K562 (cell line): ENCODE results near the gene LRIT3. TPM values are rescaled to one million over a fixed set of nuclear protein-coding genes. Genes with fewer than 3 reads are reported as not detected.

Experiments
- ATAC-seq: fragments of 200-7000 bp; cut with Tn5 transposase; 3 replicates; pipeline ENCODE4 v1.9.1; 2020; ENCODE audit warnings: moderate library complexity
- BruUV-seq: library from RNA; stranded (reverse); fragments of 400-500 nt; replicated peaks from 2 replicates; lab custom pipeline; 2021; lab: Mats Ljungman, UMichigan
- CTCF ChIA-PET: fragments of 300-600 bp; formaldehyde crosslinking; extraction: SDS; loops from one replicate; lab custom pipeline; 2021; ENCODE audit warnings: low intra/inter-chr PET ratio; lab: Yijun Ruan, JAX
- POLR2A ChIA-PET: fragments of 300-600, 350-650 bp; sonication (Branson Sonifier 250); formaldehyde crosslinking; extraction: SDS; loops from one replicate; lab custom pipeline; 2021; ENCODE audit warnings: antibody characterized with exemption, inconsistent platforms; lab: Yijun Ruan, JAX
- DNase-seq, 4 experiments: peaks; one replicate each; pipeline versions ENCODE4 v3.0.0 to v3.0.0-alpha.2; 2011 to 2018; ENCODE audit warnings: low spot score in 3 of 4, mixed read lengths in 3 of 4; ENCODE audit errors: extremely low read depth in 1 of 4
- FAIRE-seq: peaks from 2 replicates; lab custom pipeline; 2011; peaks lifted over from hg19 to GRCh38; lab: Jason Lieb, UNC
- H2AFZ ChIP-seq: 2 replicates; pipeline ENCODE4 v1.6.0; 2011; ENCODE audit warnings: low read depth, low read length, control low read depth, inconsistent platforms
- H3K27ac ChIP-seq: fragments of 200-600 bp; 3 replicates; pipeline ENCODE4 v1.8.0; 2011; ENCODE audit warnings: low read depth, mild to moderate bottlenecking, control low read depth, inconsistent platforms, low read length, moderate library complexity, mixed read lengths; ENCODE audit errors: extremely low read depth
- H3K27me3 ChIP-seq, 2 experiments: fragments of 300-600 bp in 1 of 2; 2 replicates in 1 of 2; 3 replicates in 1 of 2; pipeline versions ENCODE4 v1.6.0 to v1.8.0; 2011; ENCODE audit warnings: inconsistent platforms in 2 of 2, low read length in 2 of 2, mild to moderate bottlenecking in 1 of 2, mixed read lengths in 1 of 2, moderate library complexity in 1 of 2; ENCODE audit not compliant: control insufficient read depth in 2 of 2, insufficient read depth in 2 of 2
- H3K36me3 ChIP-seq: fragments of 300-600 bp; 3 replicates; pipeline ENCODE4 v1.8.0; 2011; ENCODE audit warnings: mild to moderate bottlenecking, low read length, inconsistent platforms; ENCODE audit not compliant: control insufficient read depth, insufficient read depth
- H3K4me1 ChIP-seq, 2 experiments: fragments of 200-600 bp in 1 of 2; replicated peaks in 1 of 2; 2 replicates in 1 of 2; 3 replicates in 1 of 2; pipeline versions ENCODE4 v1.5.1 to v1.8.0; 2011; ENCODE audit warnings: inconsistent platforms in 2 of 2, low read length in 2 of 2, mild to moderate bottlenecking in 1 of 2, mixed read lengths in 1 of 2, moderate library complexity in 1 of 2; ENCODE audit not compliant: control insufficient read depth in 2 of 2, insufficient read depth in 2 of 2
- H3K4me2 ChIP-seq: 2 replicates; pipeline ENCODE4 v1.6.1; 2011; ENCODE audit warnings: low read length, control low read depth, inconsistent platforms, mixed read lengths; ENCODE audit not compliant: insufficient read depth
- H3K4me3 ChIP-seq: fragments of 200-600 bp; sonication (generic), shearing (Covaris generic); 2 replicates; pipeline ENCODE4 v1.5.1; 2016; ENCODE audit warnings: control low read depth, inconsistent platforms
- H3K79me2 ChIP-seq: fragments of 200-600 bp; 3 replicates; pipeline ENCODE4 v1.8.0; 2011; ENCODE audit warnings: low read length, inconsistent platforms; ENCODE audit not compliant: control insufficient read depth, insufficient read depth
- H3K9ac ChIP-seq, 2 experiments: 2 replicates each; pipeline versions ENCODE4 v1.6.0 to v1.6.1; 2011; ENCODE audit warnings: low read depth in 2 of 2, low read length in 2 of 2, control low read depth in 1 of 2, inconsistent platforms in 1 of 2, mild to moderate bottlenecking in 1 of 2, mixed read lengths in 1 of 2; ENCODE audit not compliant: insufficient read depth in 1 of 2
- H3K9me1 ChIP-seq: one replicate; pipeline ENCODE4 v1.6.0; 2011; ENCODE audit warnings: inconsistent platforms, mild to moderate bottlenecking, low read length, moderate library complexity; ENCODE audit not compliant: control insufficient read depth, insufficient read depth
- H3K9me3 ChIP-seq: replicated peaks from 2 replicates; pipeline ENCODE4 v1.5.1; 2011; ENCODE audit warnings: low read depth, low read length, inconsistent platforms; ENCODE audit not compliant: control insufficient read depth, insufficient read depth
- H4K20me1 ChIP-seq: replicated peaks from 2 replicates; pipeline ENCODE4 v1.6.1; 2011; ENCODE audit warnings: low read length, inconsistent platforms, mixed read lengths; ENCODE audit not compliant: control insufficient read depth, insufficient read depth
- CXXC5 ChIP-seq: fragments of 250-450 bp; sonication (Bioruptor Pico); IDR thresholded peaks from 2 replicates; pipeline ENCODE4 v1.8.0; 2022; ENCODE audit warnings: inconsistent platforms, mild to moderate bottlenecking, moderate library complexity
- ESRRA ChIP-seq: fragments of 450-650 bp; IDR thresholded peaks from 2 replicates; pipeline ENCODE4 v1.6.1; 2014; ENCODE audit warnings: low read depth, mild to moderate bottlenecking, moderate library complexity, borderline replicate concordance
- FOSL1 ChIP-seq: fragments of 200-800 bp; sonication (Bioruptor generic); conservative IDR thresholded peaks from 2 replicates; pipeline ENCODE4 v1.6.1; 2016; ENCODE audit warnings: missing genetic modification characterization, missing compliant biosample characterization
- HEY1 ChIP-seq: fragments of 250-450 bp; sonication (Bioruptor Pico); IDR thresholded peaks from 2 replicates; pipeline ENCODE4 v1.5.0; 2020; ENCODE audit warnings: mild to moderate bottlenecking, moderate library complexity, borderline replicate concordance
- LCOR ChIP-seq: sonication (generic); formaldehyde crosslinking; IDR thresholded peaks from 2 replicates; pipeline ENCODE4 v1.8.0; 2022; ENCODE audit warnings: mild to moderate bottlenecking, missing genetic modification reagents
- MYNN ChIP-seq, 2 experiments: sonication (generic); formaldehyde crosslinking in 1 of 2; IDR thresholded peaks; 2 replicates each; pipeline versions ENCODE4 v1.5.0 to v1.6.1; 2016 to 2020; ENCODE audit warnings: antibody characterized with exemption in 1 of 2, missing genetic modification reagents in 1 of 2
- NR2F6 ChIP-seq: fragments of 450-650 bp; formaldehyde crosslinking; IDR thresholded peaks from 2 replicates; pipeline ENCODE4 v1.4.0; 2020; ENCODE audit warnings: mild to moderate bottlenecking
- POU5F1 ChIP-seq: fragments of 150-350 bp; IDR thresholded peaks from 2 replicates; pipeline ENCODE4 v1.6.1; 2014; ENCODE audit warnings: borderline replicate concordance, low read length, low read depth, mild to moderate bottlenecking; ENCODE audit not compliant: partially characterized antibody
- SRSF7 ChIP-seq: fragments of 200-400 bp; formaldehyde crosslinking; optimal IDR thresholded peaks from 2 replicates; pipeline ENCODE3; 2017; ENCODE audit warnings: mild to moderate bottlenecking, low read depth, low read length
- THRAP3 ChIP-seq: fragments of 450-650 bp; IDR thresholded peaks from 2 replicates; pipeline ENCODE4 v1.6.1; 2016; ENCODE audit warnings: mild to moderate bottlenecking, inconsistent platforms, borderline replicate concordance
- ZNF12 ChIP-seq: sonication (generic); formaldehyde crosslinking; IDR thresholded peaks from 2 replicates; pipeline ENCODE4 v1.4.0; 2020; ENCODE audit warnings: mild to moderate bottlenecking, missing genetic modification reagents
- ZNF239 ChIP-seq: fragments of 250-450 bp; sonication (Bioruptor Pico); IDR thresholded peaks from 2 replicates; pipeline ENCODE4 v1.4.0; 2020; ENCODE audit warnings: mild to moderate bottlenecking
- ZNF583 ChIP-seq: fragments of 250-450 bp; sonication (Bioruptor Pico); IDR thresholded peaks from 2 replicates; pipeline ENCODE4 v1.4.0; 2020
- WGBS: fragments of 100-300 bp; shearing (Covaris generic); methylation state at CpG from one replicate; pipeline ENCODE4 v1.1.6; 2016; ENCODE audit warnings: low coverage, mixed read lengths; ENCODE audit not compliant: insufficient coverage; ENCODE audit errors: missing lambda C conversion rate; 5-methylcytosine and 5-hydroxymethylcytosine counted together
- in situ Hi-C: fragments of 300-500 bp; cut with MboI; formaldehyde crosslinking; loops from 4 replicates; pipeline ENCODE4 v1.15.0; 2018; ENCODE audit warnings: inconsistent platforms, mixed read lengths
- intact Hi-C: fragments of 100-400 bp; cut with micrococcal nuclease; formaldehyde crosslinking; loops from 2 replicates; pipeline ENCODE4 v1.14.2; 2022
- polyA plus RNA-seq, 8 experiments: library from polyadenylated mRNA; depleted of rRNA in 4 of 8; stranded (reverse) in 5 of 8; unstranded in 3 of 8; fragments of >200 nt; fragmentation: Nextera tagmentation in 2 of 8; fragmentation: Illumina TruSeq in 1 of 8; extraction: Ambion mirVana in 2 of 8; extraction: Trizol in 1 of 8; gene quantifications; 2 replicates each; pipeline versions ENCODE4 v1.2.1 to v1.2.3, GENCODE V29; 2011 to 2014; ENCODE audit warnings: inconsistent platforms in 1 of 8, missing spikeins in 1 of 8
- total RNA-seq, 7 experiments: library from RNA; depleted of rRNA in 6 of 7; stranded (reverse); fragments of >200 nt in 6 of 7; fragmentation: Illumina TruSeq in 2 of 7; extraction: Trizol in 2 of 7; gene quantifications; 2 replicates each; pipeline versions ENCODE4 v1.2.1 to v1.2.3, GENCODE V29; 2011 to 2021; ENCODE audit warnings: low replicate concordance in 1 of 7
- TF ChIP-seq, protein P1 (sequence below): fragments of 450-650 bp; formaldehyde crosslinking; IDR thresholded peaks from 2 replicates; pipeline ENCODE4 v1.4.0; 2020; ENCODE audit warnings: mild to moderate bottlenecking, moderate library complexity

Gene LRIT3
- total and polyA plus RNA-seq, 9 of the 15 experiments (the other 6 are each of a cell fraction or from before 2014, with no cell fraction given) = 0.04 to 0.10 (median 0.04) TPM; not detected in 4

DNA sequence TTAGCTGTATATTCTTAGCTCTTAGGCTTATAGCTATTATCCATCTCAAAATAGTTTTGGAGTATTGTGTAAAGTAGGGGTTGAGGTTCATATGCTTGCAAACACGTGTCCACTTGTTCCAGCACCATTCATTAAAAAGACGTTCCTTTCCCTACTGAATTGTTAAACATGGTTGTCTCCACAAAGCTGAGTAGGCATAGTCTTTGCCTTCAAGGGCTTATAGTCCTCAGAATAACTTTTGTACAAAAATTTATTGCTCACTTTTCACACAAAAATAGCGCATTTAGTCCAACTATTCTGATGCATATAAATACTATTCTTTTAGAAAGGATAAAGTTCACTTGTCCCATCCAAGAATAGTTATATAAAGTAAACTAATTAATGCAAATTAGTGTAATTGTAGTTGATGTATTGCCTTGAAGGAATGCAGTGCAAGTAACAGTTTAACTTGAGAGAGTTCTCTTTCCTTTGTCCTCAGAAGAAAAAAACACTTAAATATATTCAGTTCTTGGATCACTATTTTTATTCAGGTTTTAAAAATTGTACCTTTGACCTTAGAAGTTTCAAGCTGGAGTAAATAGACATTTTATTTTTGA is 14.1 kb downstream of the LRIT3 start:
- no peak for TF ChIP-seq ZNF12 (CRISPR knock-in tag)
- no peak for TF ChIP-seq NR2F6 (CRISPR knock-in tag)
- no peak for TF ChIP-seq ESRRA
- no peak for TF ChIP-seq CXXC5 (CRISPR knock-in tag)
- no peak for TF ChIP-seq THRAP3
- TF ChIP-seq MYNN (IDR thresholded peaks at IDR 0.05) = no peak
- no peak for TF ChIP-seq MYNN (CRISPR knock-in tag; IDR thresholded peaks at IDR 0.05)
- TF ChIP-seq ZNF239 (CRISPR knock-in tag) = no peak
- TF ChIP-seq, protein P1, sequence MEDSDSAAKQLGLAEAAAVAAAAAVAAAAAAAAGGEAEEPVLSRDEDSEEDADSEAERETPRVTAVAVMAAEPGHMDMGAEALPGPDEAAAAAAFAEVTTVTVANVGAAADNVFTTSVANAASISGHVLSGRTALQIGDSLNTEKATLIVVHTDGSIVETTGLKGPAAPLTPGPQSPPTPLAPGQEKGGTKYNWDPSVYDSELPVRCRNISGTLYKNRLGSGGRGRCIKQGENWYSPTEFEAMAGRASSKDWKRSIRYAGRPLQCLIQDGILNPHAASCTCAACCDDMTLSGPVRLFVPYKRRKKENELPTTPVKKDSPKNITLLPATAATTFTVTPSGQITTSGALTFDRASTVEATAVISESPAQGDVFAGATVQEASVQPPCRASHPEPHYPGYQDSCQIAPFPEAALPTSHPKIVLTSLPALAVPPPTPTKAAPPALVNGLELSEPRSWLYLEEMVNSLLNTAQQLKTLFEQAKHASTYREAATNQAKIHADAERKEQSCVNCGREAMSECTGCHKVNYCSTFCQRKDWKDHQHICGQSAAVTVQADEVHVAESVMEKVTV (CRISPR knock-in tag) = no peak
- TF ChIP-seq POU5F1 = no peak
- TF ChIP-seq FOSL1 (tag) = no peak
- no peak for TF ChIP-seq HEY1 (CRISPR knock-in tag)
- no peak for TF ChIP-seq SRSF7
- TF ChIP-seq LCOR (CRISPR knock-in tag) = no peak
- TF ChIP-seq ZNF583 (CRISPR knock-in tag) = no peak
- no peak overlapping the region for H3K27ac ChIP-seq
- no peaks in the 10 kb centered on the region for H3K79me2 ChIP-seq
- no TSS peak for BruUV-seq
- no peak for ATAC-seq
- ChIA-PET POLR2A (no interaction called here), CTCF (no interaction called here)
- no peaks in the 10 kb centered on the region for H3K36me3 ChIP-seq
- H3K9me1 ChIP-seq = no peaks in the 10 kb centered on the region
- in situ Hi-C loops (no loop called here), intact Hi-C loops (no loop called here)
- H3K4me3 ChIP-seq = no peak overlapping the region
- H3K9me3 ChIP-seq = 0 out of 2 replicates have a peak, but pooled peaks cover 2% of the 10 kb centered on the region
- H3K4me1 ChIP-seq = no peaks in the 10 kb centered on the region
- no peak overlapping the region for H3K4me2 ChIP-seq
- H4K20me1 ChIP-seq = no peaks in the 10 kb centered on the region
- no peaks in the 10 kb centered on the region for H3K27me3 ChIP-seq
- 9% methylated on average over 3 of the region's 3 CpGs for WGBS
- no peak overlapping the region for H2AFZ ChIP-seq
- no peak for DNase-seq
- no peak for FAIRE-seq
- H3K9ac ChIP-seq = no peak overlapping the region
